B cell (primary cell): ENCODE results near the gene ABTB2.

Experiments
- CTCF ChIP-seq: fragments of 200-600 bp; IDR thresholded peaks from one replicate; pipeline ENCODE4 v1.8.0; 2022; ENCODE audit warnings: antibody characterized with exemption, mild to moderate bottlenecking
- EZH2 ChIP-seq: IDR thresholded peaks from 2 replicates; pipeline ENCODE4 v1.6.1; 2012; ENCODE audit warnings: borderline replicate concordance, low read depth, mild to moderate bottlenecking, moderate library complexity, low read length; ENCODE audit not compliant: insufficient read depth, poor library complexity, severe bottlenecking

DNA sequence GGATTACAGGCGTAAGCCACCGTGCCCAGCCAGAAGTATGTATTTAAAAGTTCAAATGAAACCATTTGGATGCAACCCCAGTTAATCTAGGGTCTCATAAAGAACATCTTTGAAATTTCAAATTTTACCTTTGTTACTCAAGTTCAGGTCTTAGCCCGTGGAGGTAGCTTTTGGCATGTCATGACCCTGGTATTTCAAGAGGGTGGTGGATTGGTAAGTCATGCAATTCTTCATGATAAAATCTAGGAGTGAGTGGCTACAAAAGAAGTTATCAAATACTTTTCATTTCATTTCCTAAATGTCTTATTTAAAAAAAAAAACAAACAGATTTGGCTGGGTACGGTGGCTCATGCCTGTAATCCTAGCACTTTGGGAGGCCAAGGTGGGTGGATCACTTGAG, 80.6 kb downstream of the ABTB2 start:
- TF ChIP-seq CTCF (no peak), EZH2 (no peak)
